GM19452 (cell line): ENCODE measurements around the gene EZH2.

Experiments
- ATAC-seq: cut with Tn5 transposase; IDR thresholded peaks from one replicate; pipeline ENCODE4 v1.9.1; 2021; ENCODE audit not compliant: unreplicated experiment

Gene EZH2

DNA sequence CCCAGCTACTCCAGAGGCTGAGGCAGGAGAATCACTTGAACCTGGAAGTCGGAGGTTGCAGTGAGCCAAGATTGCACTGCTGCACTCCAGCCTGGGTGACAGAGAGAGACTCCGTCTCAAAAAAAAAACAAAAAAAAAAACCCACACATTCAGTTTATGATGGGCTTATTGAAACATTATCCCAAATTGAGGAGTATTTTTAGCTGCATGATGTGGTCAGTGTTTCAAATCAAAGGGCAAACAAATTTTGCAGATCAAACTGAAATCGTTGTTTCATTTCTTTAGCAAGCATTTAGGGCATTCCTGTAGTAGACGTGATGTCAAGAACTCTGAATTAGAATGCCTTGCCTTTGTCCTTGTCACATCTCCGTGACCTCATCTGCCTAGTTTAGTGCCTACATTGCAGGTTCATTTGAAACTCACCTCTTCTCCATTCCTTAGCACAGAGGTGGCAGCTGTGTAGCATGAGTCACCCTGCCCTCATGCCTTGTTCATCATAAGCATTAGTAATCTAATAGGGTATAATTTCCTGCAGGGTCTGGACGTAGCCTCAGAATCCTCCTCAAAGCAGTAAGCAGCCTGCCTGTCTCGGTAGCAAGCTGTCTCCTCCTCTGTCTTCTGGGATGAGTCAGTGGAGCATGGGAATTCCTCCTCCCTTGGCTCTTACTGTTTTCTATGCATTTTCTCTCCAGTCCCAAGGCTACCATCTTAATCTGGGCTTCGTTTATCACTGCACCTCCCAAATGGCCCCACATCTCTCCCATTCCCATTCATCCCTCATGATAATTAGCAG, 111.6 kb downstream of the EZH2 start:
- no peak for ATAC-seq

DNA sequence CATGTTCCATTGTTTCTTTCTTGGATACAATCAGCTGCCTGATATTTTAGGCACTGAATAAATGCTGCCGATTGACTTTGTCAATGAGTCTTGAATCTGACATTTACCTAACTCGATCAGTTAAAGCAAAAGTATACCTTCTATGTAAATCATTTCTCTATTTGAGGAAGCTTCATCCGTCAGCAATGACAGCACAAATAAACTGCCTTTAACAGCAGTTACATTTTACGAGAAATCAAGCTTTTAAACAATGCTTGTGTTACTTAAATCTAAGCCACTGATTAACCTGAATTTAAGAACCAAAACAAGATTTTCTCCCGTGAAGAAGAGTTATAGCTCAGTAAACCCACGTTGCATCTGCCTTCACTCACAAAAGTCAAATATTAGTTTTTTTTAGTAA, 114.1 kb downstream of the EZH2 start:
- no peak for ATAC-seq

DNA sequence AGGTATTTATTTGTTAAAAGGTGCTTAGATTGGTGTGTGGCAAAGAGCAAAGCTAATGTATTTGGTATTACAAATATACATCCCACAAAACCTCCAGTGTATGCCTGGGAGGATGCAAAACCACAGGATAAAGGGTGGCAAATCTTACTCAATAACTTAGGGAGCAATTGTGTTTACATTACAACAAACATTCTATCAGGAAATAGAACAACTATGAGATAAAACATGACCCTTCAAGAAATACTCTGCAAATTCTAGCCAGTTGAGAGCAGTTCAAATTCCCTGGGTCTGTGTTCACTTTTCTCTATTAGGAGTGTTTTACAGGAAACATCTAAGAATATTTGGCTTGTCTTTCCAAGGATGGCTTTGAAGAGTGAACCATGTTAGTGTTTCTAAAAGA, 120.5 kb downstream of the EZH2 start:
- ATAC-seq: no peak

DNA sequence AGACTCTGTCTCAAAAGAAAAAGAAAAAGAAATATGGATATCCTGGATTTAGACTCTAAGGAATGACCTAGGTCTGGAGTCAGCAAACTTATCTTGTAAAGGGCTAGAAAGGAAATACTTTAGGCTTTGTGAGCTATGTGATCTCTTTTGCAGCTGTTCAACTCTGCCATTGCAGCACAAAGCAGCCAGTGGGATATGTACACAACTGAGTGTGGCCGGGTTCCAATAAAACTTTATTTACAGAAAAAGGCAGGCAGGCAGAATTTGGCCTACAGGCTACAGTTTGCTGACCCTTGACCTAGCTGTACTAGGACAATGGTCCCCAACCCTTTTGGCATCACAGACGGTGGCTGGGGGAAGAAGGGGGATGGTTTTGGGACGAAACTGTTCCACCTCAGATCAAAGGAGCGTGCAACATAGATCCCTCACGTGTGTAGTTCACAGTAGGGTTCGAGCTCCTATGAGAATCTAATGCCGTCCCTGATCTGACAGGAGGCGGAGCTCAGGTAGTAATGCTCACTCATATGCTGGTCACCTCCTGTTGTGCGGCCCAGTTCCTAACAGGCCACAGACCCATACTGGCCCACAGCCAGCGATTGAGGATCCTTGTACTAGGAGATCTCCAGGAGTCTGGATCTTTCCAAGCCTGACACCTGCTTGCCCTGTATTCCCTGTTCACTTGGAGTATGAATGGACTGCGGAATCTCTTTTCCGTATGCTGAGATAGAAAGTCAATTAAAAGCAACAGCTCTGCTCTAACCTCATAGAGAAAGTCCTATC, 122.4 kb downstream of the EZH2 start:
- ATAC-seq: no peak
